Coronary artery (tissue), 2 donors: ENCODE data around the gene FGD4.

Source experiments
- DNase-seq: peaks from one replicate; pipeline ENCODE4 v3.0.0-alpha.2; 2017; ENCODE audit warnings: low spot score
- H3K27ac ChIP-seq, 2 donors: fragments of 200-600 bp; sonication (generic); one replicate each; pipeline ENCODE4 v1.5.1; 2016 to 2019
- H3K4me3 ChIP-seq: fragments of 200-600 bp; sonication (generic); 2 replicates; pipeline ENCODE4 v1.5.1; 2016; ENCODE audit warnings: mild to moderate bottlenecking, moderate library complexity
- TF ChIP-seq, protein P1 (sequence below): fragments of 200-600 bp; sonication (generic); IDR thresholded peaks from one replicate; pipeline ENCODE4 v1.5.1; 2019; ENCODE audit warnings: antibody characterized with exemption

Gene FGD4

DNA sequence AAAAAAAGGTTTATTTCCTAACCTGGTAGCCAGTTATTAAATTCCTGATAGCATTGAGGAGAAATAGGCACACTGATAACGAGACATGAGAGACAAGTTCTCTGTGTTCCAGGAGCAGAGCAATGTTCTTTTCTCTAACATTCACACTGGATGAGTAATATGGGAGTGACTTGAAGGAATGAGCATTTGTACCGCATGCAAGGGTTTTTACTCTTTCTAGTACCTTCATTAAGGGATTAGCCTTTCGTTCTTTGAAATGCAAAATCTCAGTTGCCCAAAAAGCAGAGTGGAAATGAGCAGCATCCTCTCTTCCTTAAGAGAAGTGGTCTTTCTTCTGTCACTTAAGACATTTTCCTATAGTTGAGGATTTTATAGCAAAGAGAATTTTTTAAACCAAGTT is 54.7 kb downstream of the FGD4 start:
- TF ChIP-seq, protein P1, sequence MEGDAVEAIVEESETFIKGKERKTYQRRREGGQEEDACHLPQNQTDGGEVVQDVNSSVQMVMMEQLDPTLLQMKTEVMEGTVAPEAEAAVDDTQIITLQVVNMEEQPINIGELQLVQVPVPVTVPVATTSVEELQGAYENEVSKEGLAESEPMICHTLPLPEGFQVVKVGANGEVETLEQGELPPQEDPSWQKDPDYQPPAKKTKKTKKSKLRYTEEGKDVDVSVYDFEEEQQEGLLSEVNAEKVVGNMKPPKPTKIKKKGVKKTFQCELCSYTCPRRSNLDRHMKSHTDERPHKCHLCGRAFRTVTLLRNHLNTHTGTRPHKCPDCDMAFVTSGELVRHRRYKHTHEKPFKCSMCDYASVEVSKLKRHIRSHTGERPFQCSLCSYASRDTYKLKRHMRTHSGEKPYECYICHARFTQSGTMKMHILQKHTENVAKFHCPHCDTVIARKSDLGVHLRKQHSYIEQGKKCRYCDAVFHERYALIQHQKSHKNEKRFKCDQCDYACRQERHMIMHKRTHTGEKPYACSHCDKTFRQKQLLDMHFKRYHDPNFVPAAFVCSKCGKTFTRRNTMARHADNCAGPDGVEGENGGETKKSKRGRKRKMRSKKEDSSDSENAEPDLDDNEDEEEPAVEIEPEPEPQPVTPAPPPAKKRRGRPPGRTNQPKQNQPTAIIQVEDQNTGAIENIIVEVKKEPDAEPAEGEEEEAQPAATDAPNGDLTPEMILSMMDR = no peak
- no peak for DNase-seq
- Histone ChIP-seq H3K4me3 (peak overlapping the region; percentile 7), H3K27ac (peak overlapping the region in 1 of 2 donors; percentile 15)

DNA sequence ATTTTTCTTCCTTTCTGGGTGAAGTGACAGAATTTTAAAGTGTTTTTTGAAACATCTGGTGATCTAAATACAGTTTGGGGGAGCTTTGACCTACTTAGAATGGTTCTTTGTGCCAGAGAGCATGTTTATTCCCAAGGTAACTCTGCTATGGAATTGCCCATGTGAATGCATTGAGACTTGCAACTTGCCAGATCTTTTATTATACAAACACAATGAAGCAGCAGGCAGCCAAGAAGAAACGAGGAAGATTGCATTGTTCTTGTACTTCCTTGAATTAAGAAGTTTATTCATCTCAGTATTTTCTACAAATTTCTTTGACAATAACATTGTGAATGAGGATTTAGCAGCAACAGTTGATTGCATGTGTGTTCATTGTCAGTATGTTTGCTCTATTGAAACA is 55.5 kb downstream of the FGD4 start:
- Histone ChIP-seq H3K4me3 (no peak overlapping the region), H3K27ac (no peak overlapping the region)
- TF ChIP-seq, protein P1 = no peak
- no peak for DNase-seq

DNA sequence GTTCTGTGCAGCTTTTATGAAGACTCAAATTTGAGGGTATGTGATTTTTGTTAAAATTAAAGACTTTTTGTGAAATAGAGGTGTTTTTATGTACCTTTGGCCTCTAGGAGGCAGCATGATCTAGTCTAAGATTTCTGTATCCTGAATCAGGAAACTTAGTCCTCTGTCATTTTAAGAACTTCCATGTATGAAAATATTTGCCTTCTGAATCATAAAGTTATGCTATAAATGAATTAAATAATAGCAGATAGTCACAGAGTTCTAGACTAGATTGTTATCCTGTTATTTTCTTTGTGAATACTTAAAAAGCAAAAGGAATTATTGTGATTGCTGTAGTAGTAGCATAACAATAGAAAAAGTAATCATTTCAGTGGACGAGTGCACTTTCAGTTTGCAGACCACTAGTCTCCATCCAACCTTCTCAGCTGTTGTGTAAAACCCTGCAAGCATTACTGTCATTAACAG is 56.3 kb downstream of the FGD4 start:
- TF ChIP-seq, protein P1 = no peak
- Histone ChIP-seq H3K4me3 (peak overlapping the region; percentile 58), H3K27ac (peak overlapping the region; percentile 16 to 64)
- DNase-seq = no peak

DNA sequence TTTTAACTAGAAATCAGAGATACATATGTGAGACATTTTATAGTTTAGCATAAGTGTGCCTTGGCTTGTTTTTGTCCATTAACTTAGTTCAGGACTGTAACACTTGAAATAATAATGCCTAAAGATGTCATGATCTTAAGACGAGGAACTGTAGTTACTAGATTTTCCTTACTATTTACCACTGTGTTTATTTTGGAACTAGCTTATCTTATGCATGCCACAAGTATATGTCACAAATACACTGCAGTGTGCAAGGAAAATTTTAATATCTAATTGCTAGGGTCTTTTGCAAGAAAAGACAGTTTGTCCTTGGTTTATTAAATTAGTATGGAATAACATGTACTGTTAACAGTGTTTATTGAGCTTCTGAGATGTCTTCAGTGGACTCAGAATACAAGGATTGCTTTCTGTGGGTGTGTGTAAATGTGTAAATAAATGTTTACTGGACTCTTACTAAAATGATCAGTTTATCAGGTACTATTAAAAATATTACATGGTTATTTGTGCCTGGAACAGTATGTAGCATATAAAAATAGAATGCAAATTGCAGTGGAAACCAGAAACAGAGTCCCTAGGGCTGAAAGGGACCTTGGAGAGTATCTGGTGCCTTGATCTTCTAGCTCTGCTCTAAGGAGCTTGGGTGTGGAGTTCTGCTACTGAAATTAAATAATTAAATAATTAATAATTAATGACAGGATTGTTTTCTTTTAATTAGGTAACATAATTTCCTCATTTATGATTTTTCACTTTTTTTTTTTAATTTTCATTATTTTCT is 58.1 kb downstream of the FGD4 start:
- TF ChIP-seq, protein P1 = no peak
- H3K27ac ChIP-seq = peak overlapping the region; percentile 1 to 25
- no peak overlapping the region for H3K4me3 ChIP-seq
- DNase-seq = no peak

DNA sequence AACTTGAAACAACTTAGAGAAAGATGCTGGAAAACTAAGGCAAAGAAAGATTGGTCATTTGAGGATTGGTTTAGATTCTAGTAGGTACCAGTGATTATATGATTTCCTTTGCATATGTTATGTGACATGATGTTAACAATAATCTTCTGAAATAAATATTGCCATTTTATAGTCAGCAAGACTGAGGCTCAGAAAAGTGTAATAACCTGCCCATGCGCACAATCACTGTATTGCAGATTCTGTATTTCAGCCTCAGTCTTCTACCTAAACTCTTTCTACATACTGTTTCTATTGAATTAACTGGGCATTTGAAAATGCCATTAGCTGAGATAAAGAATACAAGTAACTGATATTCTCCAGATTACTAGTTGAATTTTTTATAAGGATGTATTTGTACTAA is 61.3 kb downstream of the FGD4 start:
- Histone ChIP-seq H3K27ac (no peak overlapping the region), H3K4me3 (no peak overlapping the region)
- no peak for DNase-seq
- TF ChIP-seq, protein P1 = no peak

DNA sequence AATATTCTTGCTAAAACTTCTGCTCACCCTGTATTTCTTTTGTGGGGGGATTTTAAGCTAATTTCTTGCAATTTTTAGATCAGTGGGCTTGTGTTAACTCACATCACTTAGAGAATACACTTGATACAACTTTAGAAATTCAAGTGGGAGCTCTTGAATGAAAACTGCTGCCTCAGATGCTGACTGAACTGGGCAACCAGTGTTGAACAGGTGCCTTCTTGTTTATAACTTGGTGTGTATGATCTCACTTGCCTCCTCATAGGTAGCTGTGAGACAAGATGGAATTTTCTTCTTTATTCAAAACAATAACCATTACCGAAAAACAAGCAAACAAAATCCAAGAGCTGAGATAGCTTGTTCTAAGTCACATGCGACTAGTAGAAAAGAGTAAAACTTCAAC is 63.5 kb downstream of the FGD4 start:
- Histone ChIP-seq H3K4me3 (no peak overlapping the region), H3K27ac (no peak overlapping the region)
- DNase-seq = no peak
- TF ChIP-seq, protein P1 = no peak

DNA sequence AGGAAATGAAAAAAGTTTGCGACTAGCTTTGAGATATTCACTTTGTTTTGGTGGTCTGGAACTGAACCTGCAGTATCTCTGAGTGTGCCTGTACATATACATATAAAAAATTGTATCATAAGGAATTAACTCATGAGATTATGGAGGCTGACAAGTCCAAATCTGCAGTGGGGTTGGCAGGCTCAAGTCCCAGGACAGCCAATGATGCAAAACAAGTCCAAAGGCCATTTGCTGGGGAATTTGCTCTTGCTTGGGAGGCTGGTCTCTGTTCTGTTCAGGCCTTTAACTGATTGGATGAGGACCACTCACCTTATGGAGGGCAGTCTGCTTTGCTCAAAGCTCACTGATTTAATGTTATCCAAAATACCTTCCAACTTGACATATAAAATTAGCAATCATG is 66.8 kb downstream of the FGD4 start:
- H3K4me3 ChIP-seq = no peak overlapping the region
- no peak overlapping the region for H3K27ac ChIP-seq
- TF ChIP-seq, protein P1 = no peak
- DNase-seq = no peak
